Right ventricle myocardium inferior (tissue), 1 donor: Measurements from ENCODE around the gene RNF26. TPM values are rescaled to one million over a fixed set of nuclear protein-coding genes. Genes with fewer than 3 reads are reported as not detected.

Source experiments
- ATAC-seq: fragments of 200-7000 bp; cut with Tn5 transposase; one replicate; pipeline ENCODE4 v1.9.1; 2020; ENCODE audit warnings: mild to moderate bottlenecking, moderate library complexity
- DNase-seq: peaks from one replicate; pipeline ENCODE4 v3.0.0; 2021; ENCODE audit errors: missing footprints
- intact Hi-C: fragments of 100-400 bp; cut with DNase I; formaldehyde crosslinking; loops from one replicate; pipeline ENCODE4 v1.11.0; 2022
- total RNA-seq: library from RNA; stranded (reverse); fragmentation: NEBNext Ultra II Directional; extraction: Animal tissue kit (Norgen Biotek cat#: 25700); gene quantifications from one replicate; pipeline ENCODE4 v1.2.1, GENCODE V29; 2021
- donor health status: DM: no; HTN: yes; CAD: no; lungs with severe emphysema.

The RNF26 gene
- total RNA-seq, 1 donor from 2014 or later, result 13.1 TPM

DNA sequence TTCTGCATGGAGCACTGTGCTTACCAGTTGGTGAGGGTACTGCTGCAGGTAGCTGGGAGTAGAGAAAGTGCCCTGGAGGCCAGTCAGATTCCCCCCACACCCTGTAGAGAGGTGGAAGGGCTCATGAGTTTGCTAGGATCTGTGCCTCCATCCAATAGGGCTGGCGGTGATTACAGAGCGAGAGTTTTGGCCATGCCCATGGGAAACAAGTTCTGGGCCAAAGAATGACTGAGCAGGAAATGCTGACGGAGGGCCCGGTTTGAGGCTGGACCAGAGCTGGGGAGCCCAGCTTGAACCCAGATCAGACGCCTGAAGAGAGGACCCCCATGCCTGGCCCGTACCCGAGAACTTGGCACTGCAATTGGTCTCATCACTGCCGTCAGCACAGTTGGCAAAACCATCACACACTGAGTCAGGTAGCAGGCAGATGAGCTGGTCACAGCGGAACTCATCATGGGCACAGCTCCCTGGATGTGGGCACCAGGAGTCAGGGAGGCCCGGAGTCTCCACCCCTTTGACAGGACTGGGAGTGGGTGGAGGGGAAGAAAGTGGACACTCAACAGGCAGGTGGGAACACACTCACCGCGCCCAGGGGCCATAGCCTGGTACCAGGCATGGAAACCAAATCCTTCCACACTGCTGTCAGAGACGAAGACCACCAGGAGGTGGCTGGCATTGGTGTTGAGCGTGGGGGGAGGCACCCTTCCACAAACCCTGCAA is 10.1 kb downstream of the RNF26 start:
- ATAC-seq, result no peak
- peak; percentile 48 for DNase-seq
- intact Hi-C loops, result no loop called here

DNA sequence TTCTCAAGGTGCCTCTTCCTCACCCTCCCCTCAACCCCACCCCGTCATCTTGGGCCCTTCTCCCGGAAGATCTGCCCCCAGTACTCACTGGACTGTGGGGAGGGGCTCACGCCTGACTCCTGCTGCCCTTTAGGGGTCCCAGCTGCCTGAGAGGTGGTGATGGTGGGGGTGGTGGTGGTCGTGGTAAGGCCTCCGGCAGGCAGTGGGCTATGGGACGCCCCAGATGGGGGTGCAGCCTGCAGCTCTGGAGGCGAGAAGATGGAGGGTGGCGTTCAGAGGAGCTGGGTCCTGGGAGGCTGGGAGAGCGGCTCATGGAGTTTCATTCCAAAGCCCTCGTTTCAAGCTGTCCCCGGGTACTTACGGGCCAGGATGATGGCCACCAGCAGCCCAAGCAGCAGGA is 11.4 kb downstream of the RNF26 start:
- intact Hi-C loops, result no loop called here
- ATAC-seq (no peak), DNase-seq (peak; percentile 39)

DNA sequence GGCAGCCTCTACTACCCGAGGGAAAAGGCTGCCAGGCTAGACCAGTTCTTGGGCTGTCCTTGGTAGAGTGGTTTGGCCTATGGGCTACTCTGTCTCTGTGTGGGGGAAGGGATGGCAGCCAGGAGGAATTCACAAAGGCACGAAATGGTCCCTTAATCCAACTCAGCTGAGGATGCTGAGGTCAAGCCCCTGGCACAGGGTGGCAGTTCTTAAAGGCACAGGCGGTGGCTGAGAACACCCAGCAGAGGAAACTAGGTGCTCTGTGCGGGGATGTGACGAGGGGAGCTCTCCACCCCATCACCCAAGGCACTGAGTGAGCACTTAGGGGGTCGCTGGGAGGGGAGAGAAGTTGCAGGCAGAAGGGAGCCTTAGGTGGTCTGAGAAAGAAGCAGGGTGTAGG is 12.3 kb downstream of the RNF26 start, which contains the start of gene MFRP:
MFRP (minus strand) TSS at position 101 of the 400 bp plus-strand sequence. CDS start 192 bp downstream, outside the sequence.
- intact Hi-C loops, result no loop called here
- DNase-seq (no peak), ATAC-seq (no peak)

DNA sequence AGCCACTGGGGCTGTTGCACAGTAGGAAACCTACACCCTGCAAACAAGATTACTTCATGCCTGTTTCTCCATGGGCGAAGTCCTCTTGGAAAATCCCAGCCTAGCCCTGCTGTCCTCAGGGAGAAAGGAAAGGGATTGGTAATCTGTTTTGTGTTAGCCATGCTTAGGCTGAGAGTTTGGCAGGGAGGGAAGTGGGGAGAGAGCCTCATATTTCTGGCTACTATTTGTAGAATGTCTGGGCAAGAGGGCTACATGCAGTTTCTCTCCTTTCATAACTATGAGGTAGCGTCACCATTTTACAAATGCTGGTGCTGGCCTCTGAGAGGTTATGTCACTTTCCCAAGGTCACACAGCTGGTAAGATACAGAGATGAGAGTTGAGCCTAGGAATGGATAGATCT is 12.9 kb downstream of the RNF26 start:
- DNase-seq (no peak), ATAC-seq (peak; percentile 12)
- intact Hi-C loops, result no loop called here

DNA sequence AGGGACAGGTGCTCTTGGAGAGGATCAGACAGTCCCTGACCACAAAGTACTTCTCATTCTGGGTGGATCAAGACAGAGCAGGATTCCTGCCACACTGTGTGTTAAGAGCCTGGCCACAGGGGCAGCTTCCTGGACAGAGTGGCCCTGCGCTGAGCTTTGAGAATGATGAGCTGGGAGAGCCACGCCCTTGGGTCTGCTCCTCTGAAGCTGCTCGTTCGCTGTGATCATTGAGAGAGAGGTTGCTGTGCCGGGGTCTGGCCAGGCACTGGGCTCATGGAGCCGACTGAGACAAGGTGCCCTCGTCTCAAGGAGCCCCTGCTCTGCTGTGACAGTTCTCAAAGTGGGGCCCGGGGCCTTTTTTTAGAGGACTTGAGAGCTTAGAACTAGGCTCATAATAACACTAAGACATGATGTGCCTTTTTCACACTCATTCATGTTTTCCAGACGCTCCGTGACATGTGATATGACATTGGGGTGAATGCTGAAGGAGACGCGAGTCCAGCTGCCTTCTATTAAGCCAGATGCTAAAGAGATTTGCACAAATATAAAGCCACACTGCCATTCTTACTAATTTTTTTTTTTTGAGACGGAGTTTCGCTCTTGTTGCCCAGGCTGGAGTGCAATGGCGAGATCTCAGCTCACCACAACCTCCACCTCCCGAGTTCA is 13.7 kb downstream of the RNF26 start:
- ATAC-seq, result no peak
- DNase-seq, result peak; percentile 45
- intact Hi-C loops, result no loop called here

DNA sequence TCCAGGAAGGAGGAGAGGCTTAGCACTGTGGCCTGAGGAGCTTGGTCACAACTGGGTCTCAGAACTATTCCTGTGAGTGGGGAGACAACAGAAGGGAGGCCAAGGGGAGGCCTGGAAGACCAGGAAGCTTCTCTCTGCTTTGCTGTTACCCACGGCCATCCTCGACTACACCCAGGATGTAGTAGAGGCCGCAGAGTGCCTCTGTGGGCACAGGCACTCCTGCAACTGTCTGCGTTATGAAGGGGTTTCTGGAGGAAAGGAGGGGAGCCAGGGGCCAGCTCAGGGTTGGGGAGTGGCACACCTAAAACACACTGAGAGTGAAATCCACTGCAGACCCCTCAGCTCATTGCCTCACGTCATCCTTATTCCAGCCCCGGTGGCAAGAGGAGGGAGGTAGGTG is 16.0 kb downstream of the RNF26 start:
- DNase-seq (peak; percentile 41), ATAC-seq (no peak)

DNA sequence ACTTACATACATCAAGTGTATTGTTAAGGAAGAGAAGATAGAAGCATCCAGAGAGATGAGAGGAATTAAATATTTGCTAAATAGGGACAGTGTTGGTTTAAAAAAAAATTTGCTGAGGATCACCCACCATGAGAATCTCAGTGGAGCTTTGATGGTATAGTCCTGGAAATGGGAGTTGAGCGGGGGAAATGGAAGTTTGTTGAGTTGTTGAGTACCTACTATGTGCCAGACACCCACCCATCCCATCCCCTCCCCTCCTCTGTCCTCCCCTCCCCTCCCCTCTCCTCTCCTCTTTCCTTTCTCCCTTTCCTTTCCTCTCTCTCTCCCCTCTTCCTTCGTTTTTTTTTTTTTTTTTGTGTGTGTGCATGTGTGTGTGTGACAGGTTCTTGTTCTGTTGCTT is 16.9 kb downstream of the RNF26 start:
- intact Hi-C loops, result no loop called here
- ATAC-seq, result no peak
- DNase-seq, result no peak

More for the DNA sequence above, 16.0 kb downstream of the RNF26 start:
- intact Hi-C loops, result no loop called here

DNA sequence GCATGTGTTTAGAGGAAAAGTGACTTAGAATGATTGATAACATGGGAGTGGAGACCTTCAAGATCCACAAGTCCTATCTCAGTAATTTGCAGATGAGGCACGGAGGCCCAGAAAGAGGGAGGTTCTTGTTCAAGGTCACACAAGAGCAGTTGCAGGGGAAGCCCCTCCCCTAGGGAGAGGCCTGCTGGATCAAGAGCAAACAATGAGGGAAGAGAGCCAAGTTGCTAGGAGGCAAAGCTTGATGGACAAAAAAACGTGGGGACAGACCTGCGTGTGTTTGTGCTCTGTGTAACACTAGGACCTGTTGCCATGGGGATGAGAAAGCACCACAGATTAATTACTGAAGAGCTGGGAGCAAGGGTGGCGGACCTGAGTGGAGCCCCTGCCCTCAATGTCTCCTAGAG is 18.5 kb downstream of the RNF26 start:
- peak; percentile 56 for DNase-seq
- peak; percentile 32 for ATAC-seq
- intact Hi-C loops, result no loop called here

DNA sequence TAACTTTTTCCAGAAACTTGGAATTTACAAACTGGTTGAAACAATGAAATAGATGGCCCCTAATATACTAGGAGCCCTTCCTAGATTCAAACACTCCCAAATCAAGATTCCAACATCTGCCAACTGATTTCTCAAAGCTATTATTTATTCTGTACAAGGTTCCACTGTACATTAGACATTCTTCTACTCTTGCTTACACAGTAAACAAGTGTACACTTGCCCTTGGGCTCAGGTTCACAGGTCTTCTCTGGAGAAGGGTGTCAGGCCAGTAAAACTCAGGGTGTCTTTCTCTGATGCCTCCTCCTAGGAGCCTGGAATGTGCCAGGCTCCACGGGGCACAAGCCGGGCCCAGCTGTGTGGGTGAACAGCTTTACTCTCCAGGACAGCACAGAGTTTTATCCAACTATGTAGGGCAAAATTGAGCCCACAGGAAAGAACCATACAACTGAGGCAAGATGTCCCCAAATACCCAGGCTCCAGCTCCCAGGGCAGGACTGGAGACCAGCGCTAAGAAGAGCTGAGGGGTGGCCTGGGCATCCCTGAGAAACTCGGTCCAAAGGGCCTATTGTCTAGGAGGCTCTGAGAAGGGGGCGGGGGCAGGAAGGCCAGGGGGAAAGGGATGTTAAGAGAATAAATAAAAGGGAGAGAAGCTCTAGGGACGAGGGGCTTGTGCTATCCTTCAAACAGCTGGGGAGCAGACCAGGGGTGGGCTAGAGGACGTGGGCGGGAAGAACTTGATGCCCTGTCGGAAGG is 20.9 kb downstream of the RNF26 start:
- intact Hi-C loops, result no loop called here
- peak; percentile 14 for DNase-seq

DNA sequence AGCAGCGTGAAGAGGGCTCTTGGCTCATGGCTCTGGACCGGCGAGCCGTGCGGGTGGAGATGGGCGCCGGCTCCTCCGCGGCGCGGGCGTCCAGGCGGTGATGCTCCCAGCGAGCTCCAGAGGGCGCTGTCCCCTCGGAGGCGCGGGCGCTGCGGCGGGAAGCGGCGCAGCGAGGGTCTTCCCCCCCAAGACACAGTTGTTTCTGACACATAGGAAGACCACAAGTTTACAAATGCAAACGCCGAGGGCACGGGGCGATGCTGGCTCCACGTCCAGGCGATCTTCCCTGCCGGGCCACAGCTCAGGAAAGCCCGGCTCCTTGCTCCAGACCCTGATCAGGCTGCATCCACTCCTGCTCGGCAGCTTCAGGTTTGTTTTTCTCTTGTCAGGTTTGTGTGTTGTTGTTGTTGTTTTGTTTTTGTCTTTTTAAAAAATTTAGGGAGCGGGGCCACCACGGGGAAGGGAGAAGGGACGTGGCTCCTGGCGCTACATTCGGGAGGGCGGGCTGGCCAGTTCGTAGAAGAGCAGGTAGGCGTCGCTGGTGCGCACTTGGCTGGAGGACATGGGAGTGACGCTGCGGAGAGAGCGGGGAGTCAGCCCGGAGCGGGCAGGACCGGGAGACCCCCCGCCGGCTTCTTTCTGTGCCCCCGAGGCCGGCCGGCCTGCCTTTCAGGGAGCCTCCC is 22.2 kb downstream of the RNF26 start:
- peak; percentile 75 for ATAC-seq
- intact Hi-C loops, result loop anchor here (1.0 to 2.0 kb wide), 2 partner anchors 18 to 118 kb away; no protein-coding TSS in a partner anchor
- DNase-seq, result peak; percentile 91

More for the DNA sequence above, 20.9 kb downstream of the RNF26 start:
- no peak for ATAC-seq

DNA sequence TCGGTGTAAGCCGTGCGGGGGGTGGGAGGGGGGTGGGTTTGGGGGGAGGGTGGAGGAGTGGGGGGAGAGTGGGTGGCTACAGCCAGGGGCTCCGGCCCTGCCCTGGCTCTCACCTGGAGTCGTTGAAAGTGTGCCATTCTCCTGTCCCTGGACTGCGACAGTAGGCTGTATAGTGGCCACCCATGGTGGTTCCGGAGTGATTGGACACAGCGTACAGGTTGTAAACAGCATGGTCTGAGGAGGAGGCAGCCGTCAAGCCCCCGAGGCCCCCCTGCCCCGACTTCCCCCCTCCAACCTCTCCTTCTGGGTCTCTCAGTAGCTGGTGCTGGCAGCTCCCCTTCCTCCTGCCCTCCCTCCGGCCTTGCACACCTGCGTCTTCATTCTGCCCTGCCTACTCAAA is 22.7 kb downstream of the RNF26 start:
- intact Hi-C loops, result loop anchor here (2.0 kb wide), 1 partner anchor 118 kb away; no protein-coding TSS in a partner anchor
- DNase-seq (peak; percentile 17), ATAC-seq (no peak)

DNA sequence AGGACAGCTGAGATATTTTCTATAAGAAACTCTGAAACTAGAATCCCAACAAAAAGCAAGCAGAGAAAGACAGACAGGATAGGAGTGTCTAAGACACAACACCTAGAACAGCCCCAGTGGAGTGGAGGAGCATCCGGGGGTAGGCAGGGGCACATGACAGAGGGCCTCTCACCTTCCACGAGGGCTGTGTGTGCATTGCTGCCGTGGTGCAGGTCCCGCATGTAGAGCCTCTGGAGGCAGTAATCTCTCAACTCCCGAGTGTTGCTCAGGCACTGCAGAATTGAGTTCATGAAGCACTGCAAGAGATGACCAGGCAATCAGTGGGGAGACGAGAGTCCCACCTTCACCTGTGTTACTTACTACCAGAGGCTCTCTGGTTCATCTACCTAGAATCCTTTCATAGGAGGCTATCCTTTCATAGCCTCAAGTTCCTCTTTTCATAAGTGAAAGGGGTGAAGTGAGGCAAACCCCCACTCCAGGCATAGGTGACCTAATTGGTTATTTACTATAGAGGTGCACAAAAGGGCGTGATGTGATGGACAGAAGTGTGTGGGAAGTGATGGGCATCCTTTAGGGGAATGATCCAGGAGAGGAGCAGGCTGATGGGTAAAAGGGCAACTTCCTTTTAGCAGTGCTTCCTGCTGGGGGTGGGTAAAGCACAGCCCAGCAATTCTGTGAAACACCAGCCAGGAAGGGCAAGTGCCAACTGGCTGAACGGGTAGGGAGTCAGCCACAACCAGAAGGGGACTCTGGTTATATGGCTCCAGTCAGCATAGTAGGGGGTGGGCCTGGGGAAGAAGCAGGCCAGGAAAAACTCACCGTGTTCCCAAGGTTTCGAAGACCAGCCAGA is 25.3 kb downstream of the RNF26 start:
- ATAC-seq, result no peak
- DNase-seq, result peak; percentile 37
- intact Hi-C loops, result no loop called here

DNA sequence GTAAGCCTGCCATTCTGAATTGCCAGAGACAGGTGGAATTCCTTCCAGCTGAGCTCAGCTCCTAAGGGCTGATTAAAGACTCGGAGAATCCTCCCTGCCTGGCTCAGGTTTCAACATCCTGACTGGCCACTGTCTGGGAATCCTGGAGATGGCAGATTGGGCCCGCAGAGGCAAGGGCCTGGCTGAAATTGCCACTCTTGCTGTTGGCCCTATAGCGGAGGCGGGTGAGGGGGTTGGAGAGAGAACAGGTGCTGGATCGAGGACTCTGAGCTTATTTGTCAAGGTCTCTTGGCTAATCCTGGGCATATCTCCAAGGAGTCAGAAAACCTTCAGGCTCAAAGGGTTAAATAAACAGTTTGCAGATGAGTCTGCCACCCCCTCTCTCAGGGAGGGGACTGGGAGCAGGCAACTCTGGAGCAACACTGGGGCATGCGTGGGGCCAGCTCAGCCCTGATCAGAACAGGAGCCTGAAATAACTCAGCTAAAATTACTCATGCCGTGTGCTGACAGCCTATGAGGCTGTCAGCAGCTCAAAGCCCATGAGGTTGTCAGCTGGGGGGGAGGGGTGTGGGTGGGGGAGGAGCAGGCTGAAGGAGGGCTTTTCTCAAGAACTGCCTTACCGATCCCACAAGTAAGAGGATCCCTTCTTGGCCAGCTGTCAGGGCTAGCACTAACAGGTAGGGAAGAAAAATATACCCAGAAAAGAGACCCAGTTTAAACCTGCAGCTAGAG is 26.9 kb downstream of the RNF26 start:
- ATAC-seq, result peak; percentile 78

DNA sequence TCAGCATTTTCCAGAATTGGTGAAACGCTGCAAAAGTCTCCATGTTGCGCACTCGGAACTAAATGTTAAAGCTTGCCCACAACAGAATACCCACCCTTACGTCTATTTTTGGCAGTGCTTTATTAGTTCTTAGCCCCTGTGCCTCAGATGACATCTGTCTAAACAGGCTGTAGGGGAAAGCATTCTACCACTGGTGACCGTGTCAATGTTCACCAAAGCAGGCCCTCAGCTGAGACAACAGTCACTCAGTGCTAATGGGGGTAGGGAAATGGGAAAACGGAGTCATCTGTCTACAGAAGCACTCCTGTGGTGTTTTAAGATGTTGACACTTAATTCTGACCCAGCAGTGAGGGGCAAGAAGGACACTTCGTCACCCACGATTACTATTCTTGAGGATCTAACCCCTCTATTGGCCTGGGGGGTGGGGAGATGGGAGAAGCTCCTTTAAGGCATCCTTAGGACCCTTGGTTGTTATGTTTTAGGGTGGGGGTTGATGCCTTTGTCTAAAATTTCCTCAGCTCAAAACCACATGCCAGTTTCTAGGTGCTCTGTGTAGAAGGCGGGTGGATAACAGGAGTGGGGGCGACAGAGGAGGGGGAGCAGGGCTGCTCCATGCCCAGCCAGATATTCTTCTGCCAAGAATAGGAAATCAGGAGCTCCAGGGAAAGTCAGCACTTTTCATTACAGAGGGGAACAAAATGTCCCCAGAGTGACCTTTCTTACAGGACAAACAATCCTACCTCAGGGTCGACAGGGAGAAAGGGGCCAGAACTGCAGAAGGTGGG is 27.8 kb downstream of the RNF26 start:
- intact Hi-C loops, result no loop called here
- peak; percentile 14 for ATAC-seq
- DNase-seq, result no peak

More for the DNA sequence above, 26.9 kb downstream of the RNF26 start:
- peak; percentile 80 for DNase-seq
- intact Hi-C loops, result no loop called here

DNA sequence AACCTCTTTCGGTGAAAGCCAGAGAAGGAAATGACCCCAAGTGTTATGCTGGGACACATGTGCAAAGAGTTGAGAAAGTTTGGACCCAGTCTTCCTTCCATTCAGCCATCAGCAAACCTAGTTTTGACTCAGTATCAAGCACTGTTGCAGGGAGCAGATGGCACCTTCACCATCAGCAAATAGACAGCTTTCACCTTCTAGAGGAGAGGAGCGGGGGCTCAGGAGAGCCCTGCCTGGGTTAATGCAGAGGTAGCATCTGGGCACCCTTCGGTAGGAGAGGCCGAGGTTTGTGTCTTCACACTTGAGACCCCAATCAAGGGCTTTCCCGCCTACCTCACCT is 28.4 kb downstream of the RNF26 start:
- DNase-seq (peak; percentile 43), ATAC-seq (no peak)
- intact Hi-C loops, result no loop called here

DNA sequence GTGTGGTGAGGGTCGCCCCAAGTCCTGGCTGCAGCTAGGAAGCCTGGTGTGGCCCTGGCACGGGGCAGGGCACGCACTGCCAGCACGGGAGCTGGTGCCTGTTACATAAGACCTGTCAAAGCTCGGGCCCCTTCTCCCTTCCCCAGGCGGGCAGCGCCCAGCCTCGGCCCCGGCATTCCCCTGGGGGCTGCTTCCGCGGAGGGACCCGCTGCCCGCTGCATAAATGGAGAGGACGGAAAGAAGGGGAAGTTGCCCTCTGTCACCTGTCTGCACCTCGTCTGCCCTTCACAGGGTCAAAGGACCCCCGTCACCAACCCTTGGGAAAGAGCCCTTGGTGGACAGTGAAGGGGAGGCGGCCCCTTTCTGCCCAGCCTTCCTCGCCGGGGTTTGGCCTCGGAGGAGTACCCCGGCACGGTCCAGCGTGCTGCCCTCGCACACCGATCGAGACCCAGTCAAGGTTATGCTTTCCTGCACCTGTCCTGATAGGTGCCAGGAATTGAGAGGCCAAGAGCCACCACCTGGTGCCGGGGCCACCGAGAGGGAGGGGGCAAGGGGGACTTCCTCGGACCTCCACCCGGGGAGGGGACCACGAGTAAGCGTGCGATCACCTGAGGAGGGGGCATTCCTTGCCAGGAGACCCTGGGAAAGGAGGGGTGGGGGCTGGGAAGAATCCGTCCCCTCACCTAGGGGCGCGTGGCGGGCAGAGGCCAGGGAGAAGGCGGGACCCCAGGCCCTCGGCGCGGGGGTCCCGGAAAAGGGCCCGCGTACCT is 28.9 kb downstream of the RNF26 start:
- peak; percentile 9 for ATAC-seq
- intact Hi-C loops, result no loop called here
- peak; percentile 66 for DNase-seq
